Head of caudate nucleus (tissue), 42 donors: Measurements from ENCODE around the gene OR51M1.

Experiments used
- DNase-seq, 42 donors: peaks; one replicate each; pipeline versions ENCODE4 v3.0.0 to v3.0.0-alpha.2; 2020 to 2021; ENCODE audit warnings: mixed read lengths in 7 of 42
- intact Hi-C: fragments of 100-400 bp; cut with DNase I; formaldehyde crosslinking; loops from one replicate; pipeline ENCODE4 v1.15.0; 2022

Gene OR51M1

DNA sequence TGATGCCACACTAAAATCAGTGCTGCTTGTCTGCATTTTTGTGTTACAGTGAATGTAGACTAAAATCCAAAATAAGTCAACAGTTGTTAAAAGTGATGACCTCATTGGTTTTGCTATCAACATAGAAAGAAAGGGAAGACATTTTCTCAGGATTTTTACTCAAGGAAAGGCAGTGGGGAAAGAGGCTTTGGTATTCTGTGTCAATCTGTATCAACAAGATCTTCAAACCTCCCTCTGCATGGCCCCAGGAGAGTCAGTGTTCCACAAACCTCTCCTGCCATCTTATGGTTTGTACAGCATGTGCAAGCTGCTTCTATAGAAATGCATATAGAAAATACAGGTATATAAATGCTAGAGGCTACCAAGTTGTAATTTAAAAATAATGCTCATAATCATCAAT is 13.8 kb upstream of the OR51M1 start:
- DNase-seq, result no peak
- intact Hi-C loops, result no loop called here

DNA sequence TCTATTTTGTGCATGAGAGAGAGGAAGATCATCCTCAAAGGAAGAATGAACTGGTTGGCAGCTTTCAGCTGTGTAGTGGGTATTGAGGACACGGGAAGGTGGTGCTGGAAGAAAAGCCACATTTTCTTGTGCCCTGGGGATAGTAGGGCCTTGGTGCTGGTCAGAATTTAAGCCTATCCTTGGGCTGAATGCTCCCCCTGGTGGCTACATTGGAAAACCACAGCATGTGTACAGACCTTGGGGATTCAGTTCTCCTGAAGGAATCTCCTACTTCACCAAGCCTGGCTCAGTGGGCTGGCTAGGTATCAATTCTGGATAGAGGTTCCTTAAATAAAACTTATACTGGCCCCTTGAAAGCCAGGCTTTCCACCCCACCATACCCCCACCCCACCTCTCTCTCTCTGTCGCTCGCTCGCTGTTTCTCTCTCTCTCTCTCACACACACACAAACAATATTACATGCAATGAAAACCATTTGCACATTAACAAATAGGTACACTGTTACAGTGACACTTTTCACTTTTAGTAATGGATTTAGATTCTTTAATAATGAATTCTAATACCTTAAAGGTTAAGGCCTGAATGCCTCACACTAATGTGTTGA is 2.8 kb upstream of the OR51M1 start:
- intact Hi-C loops, result no loop called here
- DNase-seq, result peak; percentile 3 to 76 (median 38)

DNA sequence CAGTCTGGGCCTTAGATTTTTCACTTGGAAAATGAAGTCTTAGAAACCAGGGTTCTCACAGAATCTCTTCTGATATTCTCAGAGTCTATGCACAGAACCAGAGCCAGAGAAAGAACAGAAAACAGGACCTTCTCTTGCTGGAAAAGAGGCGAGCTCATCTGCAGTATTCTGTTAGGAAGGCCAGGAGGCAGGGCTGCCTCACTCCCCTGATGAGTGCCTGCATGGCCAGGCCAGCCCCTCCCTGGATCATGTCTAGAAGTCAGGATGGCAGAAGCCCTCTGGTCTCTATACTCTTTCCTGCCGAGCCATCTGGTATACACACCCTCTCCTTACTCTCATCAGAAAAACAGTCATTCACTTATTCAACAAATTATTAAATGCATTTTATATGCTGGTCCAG is 723 bp downstream of the OR51M1 start:
- intact Hi-C loops, result no loop called here
- no peak for DNase-seq

DNA sequence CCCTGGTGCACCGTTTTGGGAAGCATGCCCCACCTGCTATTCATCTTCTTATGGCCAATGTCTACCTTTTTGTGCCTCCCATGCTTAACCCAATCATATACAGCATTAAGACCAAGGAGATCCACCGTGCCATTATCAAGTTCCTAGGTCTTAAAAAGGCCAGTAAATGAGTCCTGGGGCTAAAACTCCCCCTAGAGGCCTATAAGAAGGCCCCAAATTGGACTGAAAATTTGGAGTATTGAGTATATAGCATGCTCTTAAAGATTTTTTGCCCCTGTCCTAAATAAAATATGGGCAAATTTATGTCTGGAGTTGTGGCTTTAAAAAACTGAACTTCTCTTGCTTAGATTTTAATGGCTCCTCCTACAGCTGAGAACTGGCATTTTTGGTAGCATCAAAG is 6.6 kb downstream of the OR51M1 start:
- DNase-seq, result no peak
- intact Hi-C loops, result no loop called here

DNA sequence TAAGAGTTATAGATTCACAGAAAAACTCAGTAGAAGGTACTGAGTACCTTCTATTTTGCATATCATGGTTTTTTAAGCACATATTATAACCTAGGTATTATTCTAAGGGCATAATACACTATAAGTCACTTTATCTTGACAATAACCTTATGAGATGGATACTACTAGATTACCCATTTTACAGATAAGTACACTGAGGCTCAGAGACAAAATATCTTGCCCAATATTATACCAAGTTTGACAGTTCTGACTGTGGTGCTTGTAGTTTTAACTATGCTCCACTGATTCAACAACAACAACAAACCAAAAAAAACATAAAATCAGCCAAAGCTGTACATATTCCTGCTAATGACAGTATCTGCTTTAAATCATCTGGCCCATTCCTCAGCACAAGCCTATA is 10.5 kb downstream of the OR51M1 start:
- DNase-seq, result no peak

DNA sequence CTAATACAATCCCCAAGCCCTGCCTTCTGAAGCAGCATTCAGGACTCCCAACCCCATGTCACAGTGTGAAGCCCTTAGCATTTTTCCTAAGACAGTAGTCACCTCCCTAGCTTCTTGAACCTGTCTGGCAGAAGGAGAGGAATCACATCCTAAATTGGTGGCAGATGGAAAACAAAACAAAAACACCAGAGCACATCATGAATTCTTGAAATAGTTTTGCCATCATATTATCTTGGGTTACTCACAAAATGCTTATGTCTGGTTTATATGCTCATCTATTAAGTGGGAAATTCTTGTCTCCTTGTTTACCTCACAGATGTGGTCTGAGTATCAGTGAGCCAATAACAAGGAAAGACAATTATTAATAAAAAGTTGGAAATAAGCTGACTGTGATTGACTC is 15.3 kb downstream of the OR51M1 start:
- intact Hi-C loops, result no loop called here
- no peak for DNase-seq

More for the DNA sequence above, 10.5 kb downstream of the OR51M1 start:
- intact Hi-C loops, result no loop called here

DNA sequence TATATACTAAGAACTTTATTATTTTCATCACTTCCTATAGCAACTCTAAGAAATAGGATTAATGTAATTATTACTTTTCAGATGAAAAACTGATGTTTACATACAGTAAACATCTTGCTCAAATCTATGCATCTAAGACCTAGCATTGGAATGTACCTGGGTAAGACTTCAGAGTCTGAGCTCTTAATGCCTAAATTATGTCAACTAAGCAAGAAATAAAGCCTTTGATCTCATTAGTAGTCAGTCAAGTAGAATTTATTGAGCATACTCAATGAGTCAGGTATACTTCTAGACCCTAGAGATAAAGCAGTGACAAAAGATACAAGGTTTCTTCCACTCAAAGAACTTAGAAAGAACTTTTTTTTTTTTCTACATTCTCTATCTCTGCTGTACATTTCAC is 21.6 kb downstream of the OR51M1 start:
- intact Hi-C loops, result no loop called here
- no peak for DNase-seq

DNA sequence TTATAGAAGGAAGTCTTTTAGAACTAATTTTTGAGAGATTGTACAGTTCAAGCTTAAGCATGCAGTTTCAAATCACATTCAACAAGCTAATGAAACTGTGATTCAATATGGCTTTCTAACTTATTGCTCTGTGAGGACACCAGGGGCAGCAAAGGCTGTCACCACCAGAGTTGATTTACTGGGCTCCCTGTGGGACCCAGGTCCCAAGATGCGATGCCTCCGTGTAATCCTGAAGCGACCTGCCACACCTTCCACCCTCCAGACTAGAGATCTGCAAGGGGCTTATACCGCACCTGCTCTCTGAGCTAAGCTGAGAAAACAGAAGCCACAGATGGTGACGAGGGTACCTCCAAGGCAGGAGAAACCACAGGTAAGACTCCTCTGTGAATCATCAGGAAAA is 37.4 kb downstream of the OR51M1 start:
- intact Hi-C loops, result no loop called here
- no peak for DNase-seq

DNA sequence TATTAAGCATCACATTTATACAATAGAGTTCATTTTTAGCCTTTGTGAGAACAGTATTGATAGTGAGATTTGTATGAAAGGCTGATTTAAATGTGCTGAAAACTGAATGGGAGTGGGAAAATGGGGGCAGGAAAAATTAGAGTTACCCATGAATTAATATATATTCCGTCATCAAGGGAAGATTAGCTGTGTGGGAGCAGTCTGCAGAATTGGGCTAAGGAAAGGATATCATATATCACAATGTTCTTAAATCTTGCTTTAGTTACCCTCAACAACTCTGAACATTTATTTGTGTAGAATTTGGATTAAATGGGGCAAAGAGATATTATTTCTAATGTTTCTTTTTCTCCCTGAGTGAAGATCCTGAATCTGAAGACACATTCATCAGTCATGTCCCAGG is 38.2 kb downstream of the OR51M1 start, which contains the start of gene OR51Q1:
TSS of gene OR51Q1 (plus strand) at position 301 of the 400 bp plus-strand sequence. CDS start at position 391, 90 bp downstream.
- DNase-seq, result peak in 1 of 42 donors; percentile 17
- intact Hi-C loops, result no loop called here

DNA sequence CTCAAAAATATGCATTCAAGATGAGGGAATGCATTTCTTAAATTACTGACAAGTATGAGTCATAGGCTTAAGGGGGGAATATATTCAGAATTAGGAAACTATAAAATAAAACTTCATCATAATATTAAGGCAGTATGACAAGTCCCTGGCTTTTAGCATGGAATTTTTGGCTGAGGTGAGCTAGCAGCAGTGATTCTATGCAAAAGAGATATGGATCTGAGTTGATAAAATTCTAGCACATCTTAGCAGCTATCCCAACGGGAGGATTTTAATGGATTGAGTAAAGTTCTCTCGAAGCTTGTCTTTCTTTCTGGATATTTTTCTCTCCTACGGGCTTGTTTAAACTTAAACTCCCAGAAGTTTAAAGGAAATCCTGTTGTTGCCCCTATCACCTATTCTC is 39.5 kb downstream of the OR51M1 start:
- intact Hi-C loops, result no loop called here

DNA sequence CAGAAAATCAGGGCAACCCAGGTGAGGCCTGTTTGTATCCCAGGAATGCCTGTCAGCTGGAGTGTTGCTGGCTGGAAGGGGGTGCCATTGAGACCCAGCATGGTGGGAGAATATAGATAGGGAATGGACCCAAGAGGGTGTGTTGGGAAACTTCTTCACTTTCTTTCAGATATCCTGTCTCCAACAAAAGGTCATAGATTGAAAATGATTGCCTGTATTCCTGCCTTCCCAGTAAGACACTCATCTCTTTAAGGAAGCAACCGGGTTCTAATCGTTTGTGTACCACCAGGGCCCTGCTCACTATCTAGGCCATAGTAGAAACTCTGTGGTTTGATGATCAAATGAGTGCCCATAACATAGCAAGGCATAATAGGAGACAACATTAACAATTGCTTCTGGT is 57.8 kb downstream of the OR51M1 start, which contains the start of gene OR51I1:
TSS of gene OR51I1 (minus strand) at position 101 of the 400 bp plus-strand sequence. CDS start at position 101, 0 bp downstream.
- intact Hi-C loops, result no loop called here
- no peak for DNase-seq

More for the DNA sequence above, 39.5 kb downstream of the OR51M1 start:
- peak in 4 of 42 donors; percentile 12 to 64 (median 30) for DNase-seq
